ENCODE measurements around the gene MAN1C1.

DNA sequence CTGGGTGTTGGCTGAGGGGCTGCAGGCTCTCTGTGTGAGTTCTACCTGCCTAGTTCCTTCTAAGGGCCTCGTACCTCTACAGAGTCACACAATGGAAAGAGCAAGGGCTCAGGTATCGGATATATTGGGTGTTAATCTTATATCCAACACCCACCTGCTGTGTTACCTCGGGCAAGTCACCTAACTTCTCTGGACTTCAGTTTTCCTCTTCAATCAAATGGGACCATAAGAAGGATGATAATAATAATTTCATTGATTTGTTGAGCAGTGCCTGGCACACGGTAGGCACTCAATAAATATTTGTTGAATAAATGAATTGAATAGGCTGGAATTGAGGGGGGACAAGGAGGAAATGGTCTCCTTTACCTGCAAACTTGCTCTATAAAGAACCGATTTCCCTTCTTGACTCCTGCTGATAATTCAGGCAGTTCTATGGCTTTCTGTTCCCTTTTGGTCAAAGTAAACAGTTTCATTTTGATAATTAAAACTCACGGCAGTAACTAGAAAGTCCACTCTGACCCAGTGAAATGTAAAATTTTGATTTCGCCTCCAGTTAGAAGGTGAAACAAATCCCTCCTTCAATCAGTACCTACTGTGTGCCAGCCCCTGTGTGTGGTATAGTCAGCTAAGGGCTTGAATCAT is 16.5 kb upstream of the MAN1C1 start:
- no peak for TF ChIP-seq SUZ12 (IDR thresholded peaks at IDR 0.05; ENCODE audit: extremely low read depth, insufficient read depth, insufficient read length)
- no peak for TF ChIP-seq YY1 (IDR thresholded peaks at IDR 0.05; ENCODE audit: insufficient read depth, insufficient read length)

Data from NT2/D1 (cell line).